K562 (cell line): ENCODE measurements around the gene RSRP1. TPM values are rescaled to one million over a fixed set of nuclear protein-coding genes. Genes with fewer than 3 reads are reported as not detected.

Source experiments
- ARHGAP35 ChIP-seq: fragments of 450-650 bp; IDR thresholded peaks from 2 replicates; pipeline ENCODE4 v1.6.1; 2018; ENCODE audit not compliant: partially characterized antibody
- CREB5 ChIP-seq: fragments of 250-450 bp; sonication (Bioruptor Pico); IDR thresholded peaks from 2 replicates; pipeline ENCODE4 v1.5.0; 2020; ENCODE audit warnings: mild to moderate bottlenecking
- ESRRB ChIP-seq: fragments of 250-450 bp; sonication (Bioruptor Pico); IDR thresholded peaks from 2 replicates; pipeline ENCODE4 v1.5.0; 2020; ENCODE audit warnings: mild to moderate bottlenecking, moderate library complexity, borderline replicate concordance
- FOXK1 ChIP-seq: sonication (generic); formaldehyde crosslinking; IDR thresholded peaks from 2 replicates; pipeline ENCODE4 v1.8.0; 2022; ENCODE audit warnings: missing genetic modification reagents, mild to moderate bottlenecking, borderline replicate concordance
- HDAC3 ChIP-seq: fragments of 450-650 bp; IDR thresholded peaks from 2 replicates; pipeline ENCODE4 v1.6.1; 2018; ENCODE audit warnings: borderline replicate concordance, mild to moderate bottlenecking, moderate library complexity; ENCODE audit not compliant: partially characterized antibody
- HNRNPL ChIP-seq: fragments of 200-400 bp; formaldehyde crosslinking; IDR thresholded peaks from 2 replicates; pipeline ENCODE4 v1.6.1; 2017; ENCODE audit warnings: low read depth, mild to moderate bottlenecking, low read length
- HSF4 ChIP-seq: fragments of 250-450 bp; sonication (Bioruptor Pico); IDR thresholded peaks from 2 replicates; pipeline ENCODE4 v2.1.2; 2022; ENCODE audit warnings: mild to moderate bottlenecking, moderate library complexity, borderline replicate concordance
- MAX ChIP-seq: sonication (generic); formaldehyde crosslinking; IDR thresholded peaks from 2 replicates; pipeline ENCODE4 v1.9.0; 2022; ENCODE audit warnings: mild to moderate bottlenecking, missing genetic modification reagents
- MTA2 ChIP-seq: fragments of 450-650 bp; IDR thresholded peaks from 2 replicates; pipeline ENCODE4 v1.6.1; 2016; ENCODE audit warnings: low read depth
- NFRKB ChIP-seq: fragments of 450-650 bp; IDR thresholded peaks from 2 replicates; pipeline ENCODE4 v1.6.1; 2016; ENCODE audit warnings: low read depth
- POLR2AphosphoS2 ChIP-seq: IDR thresholded peaks from 2 replicates; pipeline ENCODE4 v1.6.1; 2012; ENCODE audit warnings: low read length, improper control_type of control experiment
- RERE ChIP-seq: sonication (generic); formaldehyde crosslinking; IDR thresholded peaks from 2 replicates; pipeline ENCODE4 v1.8.0; 2023; ENCODE audit warnings: missing genetic modification reagents, mild to moderate bottlenecking, borderline replicate concordance
- SIN3A ChIP-seq, 2 experiments: fragments of 150-350 bp in 1 of 2; IDR thresholded peaks; 2 replicates each; pipeline ENCODE4 v1.6.1; 2011 to 2016; ENCODE audit warnings: borderline replicate concordance in 2 of 2, low read depth in 2 of 2, low read length in 2 of 2, mild to moderate bottlenecking in 2 of 2, moderate library complexity in 2 of 2; ENCODE audit not compliant: control insufficient read depth in 1 of 2
- ZEB2 ChIP-seq: fragments of 450-650 bp; IDR thresholded peaks from 2 replicates; pipeline ENCODE4 v1.6.1; 2016
- ZNF589 ChIP-seq: fragments of 200-800 bp; sonication (Bioruptor generic); IDR thresholded peaks from 2 replicates; pipeline ENCODE4 v1.6.1; 2016; ENCODE audit warnings: low read depth, missing genetic modification characterization, missing compliant biosample characterization
- ZSCAN32 ChIP-seq: fragments of 450-650 bp; formaldehyde crosslinking; IDR thresholded peaks from 2 replicates; pipeline ENCODE4 v1.4.0; 2020; ENCODE audit warnings: mild to moderate bottlenecking, moderate library complexity
- polyA plus RNA-seq, 8 experiments: library from polyadenylated mRNA; depleted of rRNA in 4 of 8; stranded (reverse) in 5 of 8; unstranded in 3 of 8; fragments of >200 nt; fragmentation: Nextera tagmentation in 2 of 8; fragmentation: Illumina TruSeq in 1 of 8; extraction: Ambion mirVana in 2 of 8; extraction: Trizol in 1 of 8; gene quantifications; 2 replicates each; pipeline versions ENCODE4 v1.2.1 to v1.2.3, GENCODE V29; 2011 to 2014; ENCODE audit warnings: inconsistent platforms in 1 of 8, missing spikeins in 1 of 8
- total RNA-seq, 7 experiments: library from RNA; depleted of rRNA in 6 of 7; stranded (reverse); fragments of >200 nt in 6 of 7; fragmentation: Illumina TruSeq in 2 of 7; extraction: Trizol in 2 of 7; gene quantifications; 2 replicates each; pipeline versions ENCODE4 v1.2.1 to v1.2.3, GENCODE V29; 2011 to 2021; ENCODE audit warnings: low replicate concordance in 1 of 7

RSRP1 gene
- total and polyA plus RNA-seq, 9 of the 15 experiments (the other 6 are each of a cell fraction or from before 2014, with no cell fraction given), result 27.2 to 283 (median 146) TPM

GRCh38 chr1:25247829-25248754 is 838 bp upstream of the RSRP1 start (continued):
- TF ChIP-seq HSF4, result no peak
- peak; percentile 42; the same call in 1 of the 2 replicates for TF ChIP-seq NFRKB
- TF ChIP-seq SIN3A (IDR thresholded peaks at IDR 0.05; ENCODE audit: borderline replicate concordance in 2 of 2, control insufficient read depth in 1 of 2, low read depth in 2 of 2, low read length in 2 of 2), result no peak; a peak in 1 of 4 replicates
- no peak for TF ChIP-seq FOXK1 (CRISPR knock-in tag)
- 0 out of 2 replicates have a peak, but pooled peaks have one; percentile 51 for TF ChIP-seq ESRRB
- no peak for TF ChIP-seq ARHGAP35
- TF ChIP-seq ZSCAN32 (CRISPR knock-in tag), result no peak
- TF ChIP-seq ZNF589 (CRISPR knock-in tag), result peak; percentile 45; the same call in 1 of the 2 replicates
- TF ChIP-seq MTA2, result no peak
- TF ChIP-seq HNRNPL, result peak; percentile 70; the same call in 1 of the 2 replicates
- no peak for TF ChIP-seq RERE (CRISPR knock-in tag)
- no peak for TF ChIP-seq CREB5
- no peak for TF ChIP-seq ZEB2
- no peak for TF ChIP-seq POLR2AphosphoS2
- no peak for TF ChIP-seq MAX (CRISPR knock-in tag)
- TF ChIP-seq HDAC3, result no peak
